GM12878 (cell line): Measurements from ENCODE around the gene ZNF302.

ENCODE experiments used
- BRCA1 ChIP-seq: IDR thresholded peaks from 2 replicates; pipeline ENCODE4 v1.6.1; 2011; ENCODE audit warnings: low read depth, low read length, improper control_type of control experiment
- EZH2 ChIP-seq: IDR thresholded peaks from 2 replicates; pipeline ENCODE4 v1.6.1; 2012; ENCODE audit warnings: low read depth, mild to moderate bottlenecking, control low read depth, inconsistent platforms, low read length, borderline replicate concordance; ENCODE audit not compliant: control insufficient read depth
- FOXM1 ChIP-seq: IDR thresholded peaks from 2 replicates; pipeline ENCODE4 v1.6.1; 2012; ENCODE audit warnings: low read depth, mild to moderate bottlenecking, inconsistent platforms, low read length, moderate library complexity
- NR2F1 ChIP-seq: fragments of 450-650 bp; conservative IDR thresholded peaks from 2 replicates; pipeline ENCODE4 v1.6.1; 2017; ENCODE audit warnings: mild to moderate bottlenecking
- POLR2A ChIP-seq: IDR thresholded peaks from 2 replicates; pipeline ENCODE4 v1.6.1; 2011; ENCODE audit warnings: low read depth, mild to moderate bottlenecking, low read length
- POLR2AphosphoS5 ChIP-seq: IDR thresholded peaks from 2 replicates; pipeline ENCODE4 v1.6.1; 2011; ENCODE audit warnings: mild to moderate bottlenecking, low read length, inconsistent platforms
- TAF1 ChIP-seq: IDR thresholded peaks from 2 replicates; pipeline ENCODE4 v1.6.1; 2011; ENCODE audit warnings: mild to moderate bottlenecking, low read depth, low read length, borderline replicate concordance
- TARDBP ChIP-seq: IDR thresholded peaks from 2 replicates; pipeline ENCODE4 v1.6.1; 2016; ENCODE audit warnings: borderline replicate concordance
- ZNF207 ChIP-seq: fragments of 450-650 bp; IDR thresholded peaks from 2 replicates; pipeline ENCODE4 v1.6.1; 2014; ENCODE audit warnings: antibody characterized with exemption, mild to moderate bottlenecking, borderline replicate concordance
- TF ChIP-seq, protein P1 (sequence below): IDR thresholded peaks from 2 replicates; pipeline ENCODE4 v1.6.1; 2012; ENCODE audit warnings: low read depth, low read length, improper control_type of control experiment
- TF ChIP-seq, protein P2 (sequence below), 3 experiments: IDR thresholded peaks in 2 of 3; conservative IDR thresholded peaks in 1 of 3; 2 replicates each; pipeline ENCODE4 v1.5.1; 2011; ENCODE audit warnings: low read depth in 3 of 3, low read length in 3 of 3, mild to moderate bottlenecking in 3 of 3, control low read depth in 2 of 3, moderate library complexity in 2 of 3, inconsistent platforms in 1 of 3, mixed read lengths in 1 of 3; ENCODE audit not compliant: control insufficient read depth in 2 of 3, insufficient read depth in 1 of 3; ENCODE audit errors: extremely low read depth in 1 of 3
- TF ChIP-seq, protein P3 (sequence below): IDR thresholded peaks from 2 replicates; pipeline ENCODE4 v1.6.1; 2012; ENCODE audit warnings: low read length, inconsistent platforms

DNA sequence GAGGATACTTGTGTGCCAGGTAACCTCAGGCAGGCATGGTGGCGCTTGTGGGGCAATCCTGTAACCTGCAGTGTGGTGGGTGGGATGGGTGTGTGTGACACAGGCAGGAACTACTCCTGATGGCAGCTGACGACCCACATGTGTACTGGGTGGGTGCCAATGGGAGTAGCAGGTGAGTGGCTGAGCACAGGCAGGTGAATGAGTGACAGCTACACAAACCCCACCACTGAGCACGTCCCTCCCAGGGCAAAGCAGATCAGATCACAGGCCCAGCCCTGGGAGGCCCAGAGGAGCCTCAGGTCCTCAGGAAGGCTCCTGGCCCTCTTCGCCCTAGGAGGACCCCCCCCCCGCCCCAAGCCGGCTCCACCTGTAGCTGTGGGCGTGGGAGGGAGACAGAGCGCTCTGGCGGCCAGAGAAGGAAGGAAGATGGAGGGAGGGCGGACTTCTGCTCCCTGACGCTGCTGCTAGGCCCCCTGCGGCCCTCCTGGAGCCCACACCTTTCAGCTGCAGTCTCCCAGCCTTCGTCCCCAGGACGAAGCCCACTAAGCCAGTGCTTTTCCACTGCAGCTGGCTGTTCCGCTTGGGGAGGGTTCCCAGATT, 55.2 kb downstream of the ZNF302 start:
- TF ChIP-seq POLR2A (no peak), TAF1 (no peak), BRCA1 (no peak), POLR2AphosphoS5 (no peak), EZH2 (no peak), ZNF207 (no peak), NR2F1 (no peak), TARDBP (no peak), FOXM1 (no peak)
- TF ChIP-seq, protein P1, sequence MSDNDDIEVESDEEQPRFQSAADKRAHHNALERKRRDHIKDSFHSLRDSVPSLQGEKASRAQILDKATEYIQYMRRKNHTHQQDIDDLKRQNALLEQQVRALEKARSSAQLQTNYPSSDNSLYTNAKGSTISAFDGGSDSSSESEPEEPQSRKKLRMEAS, result no peak
- TF ChIP-seq, protein P2, sequence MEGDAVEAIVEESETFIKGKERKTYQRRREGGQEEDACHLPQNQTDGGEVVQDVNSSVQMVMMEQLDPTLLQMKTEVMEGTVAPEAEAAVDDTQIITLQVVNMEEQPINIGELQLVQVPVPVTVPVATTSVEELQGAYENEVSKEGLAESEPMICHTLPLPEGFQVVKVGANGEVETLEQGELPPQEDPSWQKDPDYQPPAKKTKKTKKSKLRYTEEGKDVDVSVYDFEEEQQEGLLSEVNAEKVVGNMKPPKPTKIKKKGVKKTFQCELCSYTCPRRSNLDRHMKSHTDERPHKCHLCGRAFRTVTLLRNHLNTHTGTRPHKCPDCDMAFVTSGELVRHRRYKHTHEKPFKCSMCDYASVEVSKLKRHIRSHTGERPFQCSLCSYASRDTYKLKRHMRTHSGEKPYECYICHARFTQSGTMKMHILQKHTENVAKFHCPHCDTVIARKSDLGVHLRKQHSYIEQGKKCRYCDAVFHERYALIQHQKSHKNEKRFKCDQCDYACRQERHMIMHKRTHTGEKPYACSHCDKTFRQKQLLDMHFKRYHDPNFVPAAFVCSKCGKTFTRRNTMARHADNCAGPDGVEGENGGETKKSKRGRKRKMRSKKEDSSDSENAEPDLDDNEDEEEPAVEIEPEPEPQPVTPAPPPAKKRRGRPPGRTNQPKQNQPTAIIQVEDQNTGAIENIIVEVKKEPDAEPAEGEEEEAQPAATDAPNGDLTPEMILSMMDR (IDR thresholded peaks at IDR 0.05 in 2 of 3, conservative IDR thresholded peaks at IDR 0.05 in 1 of 3; ENCODE audit: control insufficient read depth in 2 of 3, extremely low read depth in 1 of 3, insufficient read depth in 1 of 3, low read depth in 3 of 3, low read length in 3 of 3), result no peak
- TF ChIP-seq, protein P3, sequence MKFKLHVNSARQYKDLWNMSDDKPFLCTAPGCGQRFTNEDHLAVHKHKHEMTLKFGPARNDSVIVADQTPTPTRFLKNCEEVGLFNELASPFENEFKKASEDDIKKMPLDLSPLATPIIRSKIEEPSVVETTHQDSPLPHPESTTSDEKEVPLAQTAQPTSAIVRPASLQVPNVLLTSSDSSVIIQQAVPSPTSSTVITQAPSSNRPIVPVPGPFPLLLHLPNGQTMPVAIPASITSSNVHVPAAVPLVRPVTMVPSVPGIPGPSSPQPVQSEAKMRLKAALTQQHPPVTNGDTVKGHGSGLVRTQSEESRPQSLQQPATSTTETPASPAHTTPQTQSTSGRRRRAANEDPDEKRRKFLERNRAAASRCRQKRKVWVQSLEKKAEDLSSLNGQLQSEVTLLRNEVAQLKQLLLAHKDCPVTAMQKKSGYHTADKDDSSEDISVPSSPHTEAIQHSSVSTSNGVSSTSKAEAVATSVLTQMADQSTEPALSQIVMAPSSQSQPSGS, result no peak
